T-cell (primary cell): ENCODE results near the gene VCP. TPM values are rescaled to one million over a fixed set of nuclear protein-coding genes. Genes with fewer than 3 reads are reported as not detected.

Experiments
- ATAC-seq, 4 experiments: fragments of 200-7000 bp in 3 of 4; fragments of 150-1000 bp in 1 of 4; cut with Tn5 transposase; replicated peaks in 1 of 4; 1 replicate in 3 of 4; 2 replicates in 1 of 4; pipeline ENCODE4 v1.10.0; 2021; ENCODE audit warnings: moderate library complexity in 3 of 4, mild to moderate bottlenecking in 2 of 4, moderate number of reproducible peaks in 1 of 4
- CTCF ChIA-PET, 2 donors: fragments of 300-600 bp; sonication (Branson Sonifier 250); formaldehyde crosslinking; loops; one replicate each; lab custom pipeline; 2022; ENCODE audit warnings: antibody characterized with exemption in 2 of 2; lab: Charles Lee
- POLR2A ChIA-PET, 2 donors: fragments of 300-600 bp; sonication (Branson Sonifier 250); formaldehyde crosslinking; loops; one replicate each; lab custom pipeline; 2022; ENCODE audit warnings: antibody characterized with exemption in 2 of 2; lab: Charles Lee
- DNase-seq, 35 experiments: peaks; one replicate each; pipeline versions ENCODE4 v3.0.0 to v3.0.0-alpha.2; 2013 to 2023
- H3K27ac ChIP-seq: one replicate; pipeline ENCODE4 v1.5.1; 2013; ENCODE audit warnings: low read length
- H3K27me3 ChIP-seq, 2 experiments: replicated peaks in 1 of 2; 1 replicate in 1 of 2; 2 replicates in 1 of 2; pipeline versions ENCODE4 v1.6.1 to v1.7.0; 2013; ENCODE audit warnings: low read length in 1 of 2, mixed read lengths in 1 of 2; ENCODE audit not compliant: control insufficient read depth in 2 of 2, insufficient read depth in 2 of 2; ENCODE audit errors: extremely low read depth in 1 of 2
- H3K36me3 ChIP-seq, 2 donors: 1 replicate in 1 of 2; 2 replicates in 1 of 2; pipeline versions ENCODE4 v1.6.1 to v1.7.0; 2013; ENCODE audit warnings: low read length in 1 of 2; ENCODE audit not compliant: control insufficient read depth in 2 of 2, insufficient read depth in 1 of 2; ENCODE audit errors: extremely low read depth in 1 of 2
- H3K4me1 ChIP-seq, 2 experiments: 1 replicate in 1 of 2; 2 replicates in 1 of 2; pipeline versions ENCODE4 v1.6.1 to v1.7.0; 2013; ENCODE audit warnings: low read length in 2 of 2, mixed read lengths in 1 of 2; ENCODE audit not compliant: insufficient read depth in 2 of 2, control insufficient read depth in 1 of 2; ENCODE audit errors: extremely low read depth in 1 of 2
- H3K4me3 ChIP-seq, 2 donors: 1 replicate in 1 of 2; 2 replicates in 1 of 2; pipeline versions ENCODE4 v1.5.1 to v1.7.0; 2013; ENCODE audit warnings: mild to moderate bottlenecking in 2 of 2, low read length in 1 of 2, moderate library complexity in 1 of 2; ENCODE audit not compliant: control insufficient read depth in 1 of 2; ENCODE audit errors: extremely low read depth in 1 of 2
- H3K9me3 ChIP-seq: 2 replicates; pipeline ENCODE4 v1.7.0; 2013
- H3K27ac Mint-ChIP-seq, 2 donors: one replicate each; pipeline ENCODE4 v1.8.0; 2020 to 2021; ENCODE audit warnings: mild to moderate bottlenecking in 2 of 2, mixed read lengths in 2 of 2
- H3K27me3 Mint-ChIP-seq, 2 donors: one replicate each; pipeline ENCODE4 v1.8.0; 2021 to 2022; ENCODE audit warnings: mixed read lengths in 2 of 2
- H3K36me3 Mint-ChIP-seq: one replicate; pipeline ENCODE4 v1.8.0; 2021; ENCODE audit warnings: mixed read lengths
- H3K4me1 Mint-ChIP-seq, 3 donors: one replicate each; pipeline ENCODE4 v1.8.0; 2020 to 2022; ENCODE audit warnings: mixed read lengths in 3 of 3, mild to moderate bottlenecking in 1 of 3
- H3K4me3 Mint-ChIP-seq, 3 donors: one replicate each; pipeline ENCODE4 v1.8.0; 2020 to 2022; ENCODE audit warnings: mild to moderate bottlenecking in 3 of 3, mixed read lengths in 3 of 3, moderate library complexity in 3 of 3
- H3K9me3 Mint-ChIP-seq, 3 donors: one replicate each; pipeline ENCODE4 v1.8.0; 2020 to 2022; ENCODE audit warnings: mixed read lengths in 3 of 3
- WGBS: methylation state at CpG from one replicate; pipeline ENCODE4 v1.1.5; 2013; ENCODE audit warnings: missing lambda C conversion rate; ENCODE audit not compliant: insufficient coverage; 5-methylcytosine and 5-hydroxymethylcytosine counted together
- total RNA-seq, 35 experiments: library from RNA in 6 of 35; stranded (reverse) in 6 of 35; fragments of 120-200 nt in 1 of 35; gene quantifications; one replicate each; pipeline versions ENCODE4 v1.2.1 to v1.2.4 and lab custom pipeline; 2013 to 2026

VCP gene
- total RNA-seq, 5 donors from 2014 or later (not counting 1 experiment from before 2014, with no cell fraction given) = 141 to 232 (median 167) TPM

- Mint-ChIP-seq H3K36me3 (peaks cover 19% of the 10 kb centered on the region), H3K27me3 (no peaks in the 10 kb centered on the region), H3K9me3 (no peaks in the 10 kb centered on the region), H3K4me3 (no peak overlapping the region), H3K27ac (no peak overlapping the region), H3K4me1 (no peaks in the 10 kb centered on the region)
- no peaks in the 10 kb centered on the region for H3K27me3 ChIP-seq
- ChIA-PET CTCF (no interaction called here), POLR2A (no interaction called here)
- H3K36me3 ChIP-seq = peaks cover 0 to 21% of the 10 kb centered on the region in 2 donors
- no peak overlapping the region for H3K27ac ChIP-seq
- WGBS = 93% methylated on average over 3 of the region's 3 CpGs
- H3K4me1 ChIP-seq = no peaks in the 10 kb centered on the region
- no peak for ATAC-seq
- no peak for DNase-seq
- H3K9me3 ChIP-seq = no peaks in the 10 kb centered on the region
- no peak overlapping the region for H3K4me3 ChIP-seq
Observed at GRCh38 chr9:35042081-35042604, 30.3 kb downstream of the VCP start.

GRCh38 chr9:35035851-35036701 is 36.3 kb downstream of the VCP start:
- Histone ChIP-seq H3K27ac (no peak overlapping the region), H3K9me3 (no peaks in the 10 kb centered on the region), H3K36me3 (no peaks in the 10 kb centered on the region), H3K4me3 (peak overlapping the region; percentile 18 to 36), H3K4me1 (peaks cover 0 to 12% of the 10 kb centered on the region in 2 experiments), H3K27me3 (no peaks in the 10 kb centered on the region)
- Mint-ChIP-seq H3K36me3 (peaks cover 4% of the 10 kb centered on the region), H3K4me3 (peak overlapping the region; percentile 46 to 75 (median 59)), H3K9me3 (no peaks in the 10 kb centered on the region), H3K27me3 (no peaks in the 10 kb centered on the region), H3K4me1 (peaks cover 6 to 11% (median 7%) of the 10 kb centered on the region in 3 donors), H3K27ac (peak overlapping the region in 1 of 2 donors; percentile 28)
- DNase-seq (peak in 34 of 35 experiments; percentile 2 to 58 (median 34)), ATAC-seq (peak; percentile 75 to 88 (median 88))
- WGBS = 51% methylated on average over 47 of the region's 48 CpGs
- CTCF ChIA-PET = interaction anchor here (0.7 to 0.8 kb wide), 3 partner anchors 13 to 273 kb away, joined by 3 to 7 read pairs (median 4); no protein-coding TSS in a partner anchor
- POLR2A ChIA-PET = interaction anchor here in 1 of 2 donors (0.8 kb wide), 1 partner anchor 67 kb away, joined by 3 read pairs; the partner anchor contains the start of gene STOML2

GRCh38 chr9:35033101-35033500 is 39.3 kb downstream of the VCP start:
- no peaks in the 10 kb centered on the region for H3K9me3 Mint-ChIP-seq
- Histone ChIP-seq H3K4me3 (no peak overlapping the region), H3K27ac (no peak overlapping the region), H3K27me3 (no peaks in the 10 kb centered on the region), H3K4me1 (peaks cover 0 to 12% of the 10 kb centered on the region in 2 experiments), H3K9me3 (no peaks in the 10 kb centered on the region), H3K36me3 (no peaks in the 10 kb centered on the region)
- peaks cover 9 to 17% (median 14%) of the 10 kb centered on the region in 3 donors for H3K4me1 Mint-ChIP-seq
- ChIA-PET POLR2A (no interaction called here), CTCF (no interaction called here)
- no peak for ATAC-seq
- 100% methylated on average over 2 of the region's 2 CpGs for WGBS
- no peaks in the 10 kb centered on the region for H3K27me3 Mint-ChIP-seq
- no peak for DNase-seq
- H3K27ac Mint-ChIP-seq = no peak overlapping the region
- H3K4me3 Mint-ChIP-seq = no peak overlapping the region
- H3K36me3 Mint-ChIP-seq = peaks cover 6% of the 10 kb centered on the region

GRCh38 chr9:35029852-35030251 is 42.6 kb downstream of the VCP start:
- no peak for ATAC-seq
- H3K27ac ChIP-seq = no peak overlapping the region
- Mint-ChIP-seq H3K36me3 (peaks cover 6% of the 10 kb centered on the region), H3K4me1 (peaks cover 4 to 25% (median 16%) of the 10 kb centered on the region in 3 donors), H3K27me3 (no peaks in the 10 kb centered on the region), H3K9me3 (no peaks in the 10 kb centered on the region), H3K4me3 (no peak overlapping the region), H3K27ac (no peak overlapping the region)
- CTCF ChIA-PET = no interaction called here
- POLR2A ChIA-PET = no interaction called here
- H3K4me3 ChIP-seq = no peak overlapping the region
- peaks cover 0 to 3% of the 10 kb centered on the region in 2 experiments for H3K4me1 ChIP-seq
- no peaks in the 10 kb centered on the region for H3K9me3 ChIP-seq
- 40% methylated on average over 1 of the region's 2 CpGs for WGBS
- H3K36me3 ChIP-seq = no peaks in the 10 kb centered on the region
- DNase-seq = no peak
- H3K27me3 ChIP-seq = no peaks in the 10 kb centered on the region

GRCh38 chr9:35029241-35029640 is 43.2 kb downstream of the VCP start:
- peaks cover 0 to 3% of the 10 kb centered on the region in 2 experiments for H3K4me1 ChIP-seq
- Mint-ChIP-seq H3K4me3 (no peak overlapping the region), H3K9me3 (no peaks in the 10 kb centered on the region), H3K36me3 (peaks cover 8% of the 10 kb centered on the region), H3K27me3 (no peaks in the 10 kb centered on the region), H3K27ac (no peak overlapping the region), H3K4me1 (peaks cover 4 to 25% (median 16%) of the 10 kb centered on the region in 3 donors)
- no peak for DNase-seq
- 100% methylated on average over 3 of the region's 4 CpGs for WGBS
- CTCF ChIA-PET = no interaction called here
- no peak overlapping the region for H3K4me3 ChIP-seq
- POLR2A ChIA-PET = no interaction called here
- no peak for ATAC-seq
- H3K27ac ChIP-seq = no peak overlapping the region
- H3K36me3 ChIP-seq = no peaks in the 10 kb centered on the region
- H3K27me3 ChIP-seq = no peaks in the 10 kb centered on the region
- no peaks in the 10 kb centered on the region for H3K9me3 ChIP-seq

GRCh38 chr9:35028341-35028740 is 44.1 kb downstream of the VCP start:
- H3K36me3 ChIP-seq = no peaks in the 10 kb centered on the region
- H3K27me3 ChIP-seq = no peaks in the 10 kb centered on the region
- CTCF ChIA-PET = interaction anchor here (1.3 to 1.6 kb wide), 2 partner anchors 23 to 129 kb away, joined by 3 to 6 read pairs; no protein-coding TSS in a partner anchor
- H3K9me3 ChIP-seq = no peaks in the 10 kb centered on the region
- no peak overlapping the region for H3K27ac ChIP-seq
- H3K4me1 ChIP-seq = peaks cover 2 to 3% of the 10 kb centered on the region in 2 experiments
- Mint-ChIP-seq H3K4me1 (peaks cover 7 to 32% (median 19%) of the 10 kb centered on the region in 3 donors), H3K9me3 (no peaks in the 10 kb centered on the region), H3K27me3 (no peaks in the 10 kb centered on the region), H3K4me3 (no peak overlapping the region), H3K36me3 (peaks cover 17% of the 10 kb centered on the region), H3K27ac (peak overlapping the region in 1 of 2 donors; percentile 13)
- no peak for ATAC-seq
- no peak for DNase-seq
- POLR2A ChIA-PET = interaction anchor here in 1 of 2 donors (0.7 kb wide), 1 partner anchor 49 kb away, joined by 5 read pairs; no protein-coding TSS in a partner anchor
- no peak overlapping the region for H3K4me3 ChIP-seq
